H9 (cell line): ENCODE data around the gene POFUT2. TPM values are rescaled to one million over a fixed set of nuclear protein-coding genes. Genes with fewer than 3 reads are reported as not detected.

ENCODE experiments used
- DNase-seq: peaks from one replicate; pipeline ENCODE4 v3.0.0-alpha.2; 2017
- H2AFZ ChIP-seq: one replicate; pipeline ENCODE4 v1.6.1; 2013; ENCODE audit warnings: mild to moderate bottlenecking, low read length, control low read depth, moderate library complexity
- H2AK5ac ChIP-seq: 2 replicates; pipeline ENCODE4 v1.6.1; 2013; ENCODE audit warnings: low read length, control low read depth, mixed read lengths; ENCODE audit not compliant: insufficient read length
- H2BK120ac ChIP-seq: one replicate; pipeline ENCODE4 v1.6.1; 2013; ENCODE audit warnings: low read depth, mild to moderate bottlenecking, low read length, control low read depth, inconsistent platforms; ENCODE audit not compliant: poor library complexity, severe bottlenecking
- H2BK12ac ChIP-seq: 2 replicates; pipeline ENCODE4 v1.6.1; 2013; ENCODE audit warnings: low read length, control low read depth, mixed read lengths, low read depth; ENCODE audit not compliant: insufficient read length
- H2BK15ac ChIP-seq: 2 replicates; pipeline ENCODE4 v1.6.1; 2013; ENCODE audit warnings: low read depth, low read length, control low read depth
- H2BK20ac ChIP-seq: one replicate; pipeline ENCODE4 v1.6.1; 2013; ENCODE audit warnings: low read depth, mild to moderate bottlenecking, low read length, control low read depth, inconsistent platforms; ENCODE audit not compliant: poor library complexity, severe bottlenecking
- H2BK5ac ChIP-seq: 2 replicates; pipeline ENCODE4 v1.6.1; 2013; ENCODE audit warnings: low read length, control low read depth, mixed read lengths; ENCODE audit not compliant: insufficient read length
- H3K14ac ChIP-seq: 2 replicates; pipeline ENCODE4 v1.6.1; 2013; ENCODE audit warnings: low read length, control low read depth; ENCODE audit not compliant: insufficient read depth
- H3K18ac ChIP-seq: 2 replicates; pipeline ENCODE4 v1.6.1; 2013; ENCODE audit warnings: low read depth, mild to moderate bottlenecking, mixed read lengths, low read length, control low read depth; ENCODE audit not compliant: insufficient read length
- H3K23ac ChIP-seq: 2 replicates; pipeline ENCODE4 v1.6.1; 2013; ENCODE audit warnings: low read length, control low read depth, mixed read lengths, low read depth; ENCODE audit not compliant: insufficient read length
- H3K23me2 ChIP-seq: 2 replicates; pipeline ENCODE4 v1.6.1; 2013; ENCODE audit warnings: low read depth, mild to moderate bottlenecking, mixed read lengths, low read length, control low read depth; ENCODE audit not compliant: insufficient read length, poor library complexity, severe bottlenecking
- H3K27ac ChIP-seq: 2 replicates; pipeline ENCODE4 v1.5.1; 2013; ENCODE audit warnings: low read length, control low read depth, mixed read lengths, low read depth; ENCODE audit not compliant: insufficient read length
- H3K27me3 ChIP-seq: 2 replicates; pipeline ENCODE4 v1.6.1; 2013; ENCODE audit warnings: low read length, control low read depth, inconsistent platforms; ENCODE audit not compliant: insufficient read depth
- H3K4ac ChIP-seq: 2 replicates; pipeline ENCODE4 v1.6.1; 2013; ENCODE audit warnings: low read depth, mild to moderate bottlenecking, control low read depth, inconsistent platforms, low read length, moderate library complexity
- H3K4me1 ChIP-seq: 2 replicates; pipeline ENCODE4 v1.6.1; 2013; ENCODE audit warnings: low read length, control low read depth, inconsistent platforms; ENCODE audit not compliant: insufficient read depth
- H3K4me2 ChIP-seq: 2 replicates; pipeline ENCODE4 v1.6.1; 2013; ENCODE audit warnings: low read length, control low read depth, mixed read lengths; ENCODE audit not compliant: insufficient read length, insufficient read depth
- H3K56ac ChIP-seq: 2 replicates; pipeline ENCODE4 v1.6.1; 2013; ENCODE audit warnings: low read depth, mild to moderate bottlenecking, mixed read lengths, low read length, control low read depth; ENCODE audit not compliant: insufficient read length
- H3K79me1 ChIP-seq: 2 replicates; pipeline ENCODE4 v1.6.1; 2013; ENCODE audit warnings: low read depth, mild to moderate bottlenecking, moderate library complexity, low read length, control low read depth, inconsistent platforms; ENCODE audit not compliant: insufficient read depth, poor library complexity, severe bottlenecking
- H3K79me2 ChIP-seq: 2 replicates; pipeline ENCODE4 v1.6.1; 2013; ENCODE audit warnings: low read length, control low read depth, inconsistent platforms; ENCODE audit not compliant: insufficient read depth
- H3K9ac ChIP-seq: 2 replicates; pipeline ENCODE4 v1.6.1; 2013; ENCODE audit warnings: low read length, control low read depth, mixed read lengths; ENCODE audit not compliant: insufficient read length; ENCODE audit errors: extremely low read depth
- H3K9me3 ChIP-seq: one replicate; pipeline ENCODE4 v1.6.1; 2013; ENCODE audit warnings: low read depth, low read length, inconsistent platforms; ENCODE audit not compliant: control insufficient read depth
- H3T11ph ChIP-seq: one replicate; pipeline ENCODE4 v1.6.1; 2013; ENCODE audit warnings: mild to moderate bottlenecking, low read length, control low read depth, inconsistent platforms
- H4K20me1 ChIP-seq: one replicate; pipeline ENCODE4 v1.6.1; 2013; ENCODE audit not compliant: control insufficient read depth, insufficient read length, insufficient read depth
- H4K5ac ChIP-seq: 2 replicates; pipeline ENCODE4 v1.6.1; 2013; ENCODE audit warnings: low read depth, mild to moderate bottlenecking, mixed read lengths, low read length, control low read depth; ENCODE audit not compliant: insufficient read length
- H4K8ac ChIP-seq: replicated peaks from 2 replicates; pipeline ENCODE4 v1.6.1; 2013; ENCODE audit warnings: low read length, control low read depth, mixed read lengths, low read depth; ENCODE audit not compliant: insufficient read length
- H4K91ac ChIP-seq: 2 replicates; pipeline ENCODE4 v1.6.1; 2013; ENCODE audit warnings: low read depth, mild to moderate bottlenecking, moderate library complexity, mixed read lengths, low read length, control low read depth; ENCODE audit not compliant: insufficient read length
- H3K27ac Mint-ChIP-seq, 3 experiments: 2 replicates in 2 of 3; 3 replicates in 1 of 3; pipeline ENCODE4 v1.8.0; 2020 to 2021; ENCODE audit warnings: mixed read lengths in 3 of 3, mild to moderate bottlenecking in 1 of 3, moderate library complexity in 1 of 3
- H3K27me3 Mint-ChIP-seq: 2 replicates; pipeline ENCODE4 v1.8.0; 2021; ENCODE audit warnings: low read depth, mild to moderate bottlenecking, moderate library complexity, mixed read lengths
- H3K36me3 Mint-ChIP-seq, 3 experiments: 2 replicates in 2 of 3; 3 replicates in 1 of 3; pipeline ENCODE4 v1.8.0; 2020 to 2021; ENCODE audit warnings: low read depth in 3 of 3, mixed read lengths in 3 of 3; ENCODE audit not compliant: insufficient read depth in 1 of 3
- H3K4me1 Mint-ChIP-seq, 2 experiments: 2 replicates each; pipeline ENCODE4 v1.8.0; 2020; ENCODE audit warnings: mixed read lengths in 2 of 2
- H3K4me3 Mint-ChIP-seq, 2 experiments: 2 replicates in 1 of 2; 3 replicates in 1 of 2; pipeline ENCODE4 v1.8.0; 2020 to 2021; ENCODE audit warnings: mild to moderate bottlenecking in 2 of 2, mixed read lengths in 2 of 2, moderate library complexity in 1 of 2
- H3K9me3 Mint-ChIP-seq, 2 experiments: 2 replicates in 1 of 2; 3 replicates in 1 of 2; pipeline ENCODE4 v1.8.0; 2020; ENCODE audit warnings: mild to moderate bottlenecking in 2 of 2, mixed read lengths in 2 of 2, moderate library complexity in 1 of 2
- CTCF ChIP-seq: fragments of 200-600 bp; sonication (generic); conservative IDR thresholded peaks from 3 replicates; pipeline ENCODE4 v1.8.0; 2021; ENCODE audit warnings: antibody characterized with exemption, mild to moderate bottlenecking
- WGBS: extraction: QIAGEN DNeasy Blood & Tissue Kit; methylation state at CpG from one replicate; pipeline ENCODE4 v1.1.7; 2013; ENCODE audit warnings: missing lambda C conversion rate, low lambda C conversion rate, mixed read lengths; ENCODE audit not compliant: insufficient read length; ENCODE audit errors: extremely low coverage; 5-methylcytosine and 5-hydroxymethylcytosine counted together
- total RNA-seq: library from RNA; stranded (reverse); gene quantifications from 2 replicates; pipeline ENCODE4 v1.2.1, GENCODE V29; 2021

The POFUT2 gene
- total RNA-seq, 1 experiment from 2014 or later, result 34.8 TPM

- H2BK20ac ChIP-seq, result no peak overlapping the region
Observed at GRCh38 chr21:45228656-45229240, 58.9 kb downstream of the POFUT2 start.

More at GRCh38 chr21:45228656-45229240, 58.9 kb downstream of the POFUT2 start:
- Histone ChIP-seq H3K23ac (no peak overlapping the region), H3K56ac (no peak overlapping the region), H3K14ac (no peak overlapping the region), H3K23me2 (no peaks in the 10 kb centered on the region), H2AFZ (no peak overlapping the region), H3K4me1 (no peaks in the 10 kb centered on the region; the same call in 1 of the 2 replicates), H3K27me3 (no peaks in the 10 kb centered on the region), H3K79me1 (no peaks in the 10 kb centered on the region), H2BK12ac (no peak overlapping the region), H3K79me2 (no peaks in the 10 kb centered on the region), H3T11ph (no peak overlapping the region), H2BK15ac (no peak overlapping the region), H4K5ac (no peak overlapping the region), H2AK5ac (no peak overlapping the region), H2BK5ac (no peak overlapping the region), H3K18ac (no peak overlapping the region), H3K4me2 (no peak overlapping the region), H4K91ac (no peak overlapping the region), H3K4ac (no peak overlapping the region), H3K9ac (no peak overlapping the region), H3K9me3 (no peaks in the 10 kb centered on the region), H2BK120ac (no peak overlapping the region), H4K8ac (no peak overlapping the region), H3K27ac (no peak overlapping the region), H4K20me1 (no peaks in the 10 kb centered on the region)
- Mint-ChIP-seq H3K4me1 (peaks cover 5% of the 10 kb centered on the region in 2 experiments; a peak in 2 of 4 replicates), H3K27me3 (no peaks in the 10 kb centered on the region), H3K27ac (no peak overlapping the region), H3K9me3 (no peaks in the 10 kb centered on the region), H3K36me3 (no peaks in the 10 kb centered on the region), H3K4me3 (no peak overlapping the region)
- no peak for TF ChIP-seq CTCF
- no peak for DNase-seq
- WGBS, result no CpG with 5 or more reads among the region's 3 CpGs
